NCI-H345 (cell line): Measurements from ENCODE around the gene CEP164.
"Not testable (repeated sequence)": the region's sequence is repeated elsewhere in the genome, so short reads cannot be mapped to it uniquely, and the experiment has no call there.

ENCODE experiments used
- DNase-seq: peaks from one replicate; lab custom pipeline; 2025; lab: John Stamatoyannopoulos, UW

The CEP164 gene

DNA sequence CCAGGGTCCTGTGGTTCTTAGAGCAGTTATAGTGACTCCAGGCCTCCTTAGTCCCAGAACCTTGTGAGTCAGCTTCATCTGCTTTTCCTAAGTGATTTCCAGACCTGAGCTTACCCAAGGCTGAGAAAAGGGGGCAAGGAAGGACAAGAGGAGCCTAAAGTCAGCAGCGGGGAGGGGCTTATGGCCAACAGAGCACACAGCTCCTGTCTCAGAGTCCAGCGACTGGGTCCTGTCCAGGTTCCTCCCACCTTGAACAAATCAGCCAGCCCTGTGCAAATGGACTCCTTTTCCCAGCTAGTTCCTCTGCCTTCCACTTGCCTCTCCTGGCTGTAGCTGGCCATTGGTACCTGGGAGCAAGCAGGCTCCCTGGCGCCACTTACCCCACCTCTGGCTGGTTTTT, 22.5 kb upstream of the CEP164 start:
- no peak for DNase-seq

GRCh38 chr11:117309310-117309709, 18.3 kb upstream of the CEP164 start:
- DNase-seq, result no peak

DNA sequence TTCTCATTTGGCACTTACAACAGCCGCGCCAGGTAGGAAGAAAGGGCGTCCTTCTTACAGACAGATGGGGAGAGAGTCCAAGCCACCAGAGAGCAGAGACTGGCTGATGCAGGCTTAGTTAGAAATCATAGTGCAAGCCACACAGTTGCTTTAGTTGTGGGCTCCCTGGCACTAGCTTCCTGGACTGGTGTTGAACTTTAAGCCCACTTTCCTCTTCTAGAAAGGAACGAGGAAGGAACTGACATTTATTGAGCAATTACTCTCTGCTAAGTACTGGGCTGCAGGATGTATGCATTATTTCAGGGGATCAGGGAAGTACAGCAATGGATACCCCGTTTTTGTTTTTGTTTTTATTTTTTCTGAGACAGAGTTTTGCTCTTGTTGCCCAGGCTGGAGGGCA, 14.6 kb upstream of the CEP164 start:
- DNase-seq, result no peak

DNA sequence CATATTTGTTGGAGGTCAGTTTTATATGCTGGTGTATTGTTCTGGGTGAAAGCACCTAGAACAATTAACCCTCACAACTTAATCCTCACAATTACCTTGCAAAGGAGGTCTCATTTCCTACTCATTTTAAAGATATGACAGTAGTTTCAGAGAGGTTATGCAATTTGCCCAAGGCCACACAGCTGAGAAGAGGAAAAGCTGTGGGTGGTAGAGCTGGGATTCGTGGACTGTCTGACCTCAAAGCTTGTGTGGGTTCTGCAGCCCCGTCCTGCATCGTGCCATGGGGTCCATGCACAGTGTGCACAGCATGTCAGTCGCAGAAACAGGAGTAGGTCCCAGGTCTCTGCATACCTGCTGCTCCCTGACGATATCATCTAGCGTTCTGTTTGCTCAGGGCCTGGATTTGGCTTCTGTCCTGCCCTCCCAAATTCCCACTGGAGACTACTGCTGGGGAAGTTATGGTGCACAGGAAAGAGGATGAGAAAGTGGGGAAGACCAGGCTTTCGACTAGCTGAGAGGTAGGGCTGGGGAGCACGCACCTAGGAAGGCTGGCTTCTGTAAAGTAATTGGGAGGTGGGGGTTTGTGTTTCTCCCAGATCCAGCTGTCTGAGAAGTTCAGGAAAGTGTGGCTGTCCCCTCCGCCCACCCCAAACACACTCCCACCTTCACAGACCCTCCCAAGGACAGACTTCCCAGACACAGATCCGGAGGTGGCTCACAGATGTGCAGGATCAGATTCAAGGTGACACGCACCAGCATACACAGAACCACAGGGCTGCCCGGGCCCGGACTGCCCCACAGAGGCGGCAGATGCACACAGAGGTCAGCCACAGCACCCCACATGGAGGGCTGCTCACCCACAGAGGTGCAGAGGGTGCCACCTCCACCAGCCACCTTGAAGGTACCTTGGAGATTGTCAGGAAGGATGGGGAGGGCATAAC, 13.6 kb upstream of the CEP164 start:
- DNase-seq, result no peak

DNA sequence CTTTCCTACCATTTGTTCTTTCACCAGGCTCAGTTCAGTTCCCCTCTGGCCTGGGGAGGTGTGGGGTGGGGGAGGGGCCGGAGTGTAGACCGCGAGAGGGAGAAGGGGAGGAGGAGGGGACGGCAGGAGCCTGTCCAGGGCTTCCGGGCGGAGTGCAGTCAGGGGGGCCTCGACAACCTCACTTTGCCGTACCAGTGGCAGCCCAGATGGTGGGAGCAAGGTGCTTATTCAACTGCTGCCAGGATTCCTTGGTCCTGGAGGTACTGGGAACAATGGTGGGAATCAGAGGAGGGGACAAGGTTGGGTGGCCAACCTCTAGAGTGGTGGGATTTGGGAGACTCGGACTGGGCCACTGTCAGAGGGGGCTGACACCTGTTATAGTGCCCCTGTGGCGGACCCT, 12.8 kb upstream of the CEP164 start:
- no peak for DNase-seq

- no peak for DNase-seq
Measured at GRCh38 chr11:117315285-117316196, 12.1 kb upstream of the CEP164 start.

DNA sequence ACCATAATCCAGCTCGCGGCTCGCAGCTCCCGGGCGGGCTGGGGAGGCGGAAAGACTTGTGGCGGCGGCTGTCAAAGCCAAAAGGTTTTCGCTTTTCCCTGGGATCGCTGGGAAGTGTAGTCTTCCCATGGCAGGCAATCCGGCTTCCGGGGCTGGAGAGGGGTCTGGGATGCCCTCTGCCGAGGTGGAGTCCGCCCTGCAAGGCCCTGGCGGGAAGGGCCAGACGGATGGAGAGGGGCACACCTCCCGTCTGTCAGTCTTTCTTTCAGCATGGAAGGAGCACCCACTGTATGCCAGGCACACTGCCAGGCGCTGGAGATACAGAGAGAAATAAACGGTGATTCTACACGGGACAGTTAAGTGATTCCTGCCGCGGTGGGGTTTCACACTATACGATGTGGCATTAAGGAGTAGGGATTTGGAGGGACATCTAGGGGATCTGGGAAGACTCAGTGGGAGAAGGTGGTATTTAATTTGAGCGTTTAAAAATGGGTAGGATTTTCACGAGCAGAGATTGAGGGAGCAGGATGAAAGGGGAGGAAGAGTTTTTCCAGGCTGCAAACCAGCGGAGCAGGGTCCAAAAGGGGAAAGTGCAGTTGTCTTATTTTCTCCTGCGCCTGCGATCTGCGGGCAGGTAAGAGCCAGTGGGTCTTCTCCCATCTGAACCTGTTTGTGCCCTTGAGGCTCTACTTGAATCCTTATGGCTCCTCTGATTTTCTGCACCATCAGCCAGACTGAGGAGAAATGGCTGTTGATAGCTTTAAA, 11.3 kb upstream of the CEP164 start, which contains the start of gene BACE1:
TSS of gene BACE1 (minus strand) at position 60 of the 765 bp plus-strand sequence. CDS start 461 bp downstream, outside the sequence.
- peak; percentile 86 for DNase-seq

DNA sequence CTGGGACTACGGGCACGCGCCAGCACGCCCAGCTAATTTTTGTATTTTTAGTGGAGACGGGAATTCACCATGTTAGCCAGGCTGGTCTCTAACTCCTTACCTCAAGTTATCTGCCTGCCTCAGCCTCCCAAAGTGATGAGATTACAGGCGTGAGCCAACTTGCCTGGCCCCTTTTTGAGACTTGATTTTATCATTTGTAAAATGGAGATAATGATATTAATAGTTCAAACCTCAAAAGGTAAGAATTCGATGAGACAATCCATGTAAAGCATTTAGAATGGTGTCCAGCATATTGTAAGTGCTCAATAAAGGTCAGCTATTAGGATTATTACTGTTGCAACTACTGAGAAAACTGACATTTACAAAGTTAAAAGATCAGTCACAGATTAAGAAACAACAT, 8.9 kb upstream of the CEP164 start:
- DNase-seq, result no peak

GRCh38 chr11:117319214-117319840, 8.3 kb upstream of the CEP164 start:
- DNase-seq, result no peak

- DNase-seq, result not testable (repeated sequence)
Measured at GRCh38 chr11:117327255-117327566, 443 bp upstream of the CEP164 start.

DNA sequence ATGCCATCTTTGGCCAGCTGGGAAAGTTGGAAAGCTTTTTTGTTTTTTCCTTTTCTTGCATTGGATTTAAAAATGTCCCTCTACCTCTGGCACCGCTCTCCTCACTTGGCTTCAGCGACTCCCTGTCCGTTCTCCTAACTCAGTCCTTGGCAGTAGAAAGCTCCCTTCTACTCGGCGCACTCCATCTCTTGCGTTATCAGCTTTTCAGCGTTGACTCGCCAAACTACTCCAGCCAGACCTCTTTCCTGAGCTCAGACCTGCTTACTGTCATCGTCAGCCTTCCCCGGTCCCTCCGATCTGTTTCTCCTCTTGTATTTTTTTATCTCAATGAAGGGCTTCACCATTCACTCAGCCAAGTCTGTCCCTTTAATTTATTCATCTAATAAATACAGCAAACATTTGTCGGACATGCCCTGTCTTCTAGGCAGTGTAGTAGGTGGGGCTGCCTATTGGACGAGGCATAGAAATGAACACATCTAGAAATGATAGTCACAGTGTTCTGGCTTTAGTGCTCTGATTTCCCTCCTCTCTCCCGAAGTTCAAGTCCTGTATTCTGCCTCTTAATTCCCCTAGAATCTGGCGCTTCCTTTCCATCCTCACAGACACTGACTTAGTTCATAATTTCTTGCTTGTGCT, 839 bp downstream of the CEP164 start:
- no peak for DNase-seq

- no peak for DNase-seq
Measured at GRCh38 chr11:117332843-117333242, 5.2 kb downstream of the CEP164 start.

GRCh38 chr11:117333917-117334316, 6.3 kb downstream of the CEP164 start:
- DNase-seq, result no peak

DNA sequence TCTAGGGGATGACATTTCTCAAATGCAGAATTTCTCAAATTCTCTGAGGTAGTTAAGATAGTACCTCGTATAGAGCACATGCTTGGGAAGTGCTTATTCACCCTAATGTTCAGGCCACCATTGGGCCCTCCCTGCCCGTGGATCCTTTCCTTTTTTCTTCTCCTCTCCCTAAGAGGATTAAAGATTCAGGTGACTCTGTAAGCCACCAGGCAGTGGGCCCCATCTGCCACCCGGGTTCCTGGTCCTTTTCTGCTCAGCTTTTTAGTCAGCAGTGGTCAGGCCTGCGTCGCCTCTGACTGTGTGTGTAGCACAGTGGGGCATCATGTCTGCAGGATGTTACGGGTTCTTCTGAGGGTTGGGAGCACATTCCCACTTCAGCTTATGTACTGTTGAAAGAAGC, 7.2 kb downstream of the CEP164 start:
- DNase-seq, result no peak

- no peak for DNase-seq
Measured at GRCh38 chr11:117335399-117335798, 7.7 kb downstream of the CEP164 start.

GRCh38 chr11:117337076-117337475, 9.4 kb downstream of the CEP164 start:
- no peak for DNase-seq

GRCh38 chr11:117345039-117345438, 17.4 kb downstream of the CEP164 start:
- no peak for DNase-seq

- DNase-seq, result no peak
Measured at GRCh38 chr11:117354550-117354949, 26.9 kb downstream of the CEP164 start.

DNA sequence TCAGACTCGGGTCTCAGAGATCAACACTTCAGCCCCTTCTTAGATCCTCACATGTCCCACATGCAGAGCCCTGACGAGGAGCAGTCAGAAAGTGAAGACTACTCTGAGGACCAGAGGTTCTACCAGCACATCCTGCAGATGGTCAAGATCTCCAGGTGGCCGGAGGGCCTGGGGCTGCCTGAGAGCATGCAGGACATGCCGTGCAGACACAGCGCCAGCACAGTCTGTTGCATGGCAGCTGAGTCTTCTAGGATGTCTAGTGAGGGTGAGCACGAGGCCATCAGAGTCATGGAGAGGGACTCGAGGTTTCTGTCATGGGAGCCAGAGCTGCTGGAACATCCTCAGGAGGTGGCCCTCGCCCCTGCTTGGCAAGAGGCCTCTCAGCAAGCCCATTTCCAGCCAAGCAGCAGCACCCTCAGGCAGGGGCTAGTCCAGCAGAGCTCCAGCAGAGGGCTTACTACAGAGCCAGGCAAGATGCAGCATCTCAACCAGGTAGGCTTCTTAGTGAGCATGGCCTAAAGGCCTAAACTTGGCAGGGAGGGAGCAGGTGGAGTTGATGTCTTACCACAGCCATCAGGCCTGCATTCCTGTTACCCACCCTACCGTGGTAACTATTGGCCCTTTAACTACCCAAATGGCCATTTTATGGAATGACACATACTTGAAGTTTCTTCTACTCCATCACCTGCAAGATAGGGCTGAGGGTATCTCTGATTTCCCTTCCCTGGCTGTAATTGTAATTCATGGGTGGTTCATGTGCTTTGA, 28.7 kb downstream of the CEP164 start:
- no peak for DNase-seq

- no peak for DNase-seq
Measured at GRCh38 chr11:117361432-117361831, 33.8 kb downstream of the CEP164 start.
